NCI-H1092 treated with DMSO at 0.1 percent for 48 hours (cell line): ENCODE measurements around the gene SPEN.
"Not testable (repeated sequence)": the region's sequence is repeated elsewhere in the genome, so short reads cannot be mapped to it uniquely, and the experiment has no call there.

Experiments used
- DNase-seq: peaks from one replicate; lab custom pipeline; 2025; lab: John Stamatoyannopoulos, UW

The SPEN gene

GRCh38 chr1:15833842-15834405 lies 13.6 kb upstream of the SPEN start:
- DNase-seq: no peak

GRCh38 chr1:15834406-15835204 lies 12.9 kb upstream of the SPEN start:
- peak; percentile 98 for DNase-seq

- DNase-seq: no peak
Observed at GRCh38 chr1:15835205-15835740, 12.2 kb upstream of the SPEN start.

- DNase-seq: peak; percentile 99
Observed at GRCh38 chr1:15835741-15836510, 11.6 kb upstream of the SPEN start.

- not testable (repeated sequence) for DNase-seq
Observed at GRCh38 chr1:15836511-15836771, 11.1 kb upstream of the SPEN start.

- no peak for DNase-seq
Observed at GRCh38 chr1:15836772-15837669, 10.5 kb upstream of the SPEN start.

GRCh38 chr1:15837931-15838330 lies 9.6 kb upstream of the SPEN start:
- DNase-seq: no peak

GRCh38 chr1:15838721-15839120 lies 8.8 kb upstream of the SPEN start:
- no peak for DNase-seq

- DNase-seq: peak; percentile 16
Observed at GRCh38 chr1:15843826-15844572, 3.5 kb upstream of the SPEN start.

- DNase-seq: not testable (repeated sequence)
Observed at GRCh38 chr1:15846056-15846455, 1.5 kb upstream of the SPEN start.

GRCh38 chr1:15847893-15848142 lies 311 bp downstream of the SPEN start:
- no peak for DNase-seq

GRCh38 chr1:15848143-15848928 lies 829 bp downstream of the SPEN start:
- peak; percentile 59 for DNase-seq

- peak; percentile 93 for DNase-seq
Observed at GRCh38 chr1:15848929-15849774, 1.6 kb downstream of the SPEN start.

GRCh38 chr1:15849775-15850324 lies 2.3 kb downstream of the SPEN start:
- DNase-seq: peak; percentile 88

GRCh38 chr1:15850471-15851001 lies 3.0 kb downstream of the SPEN start:
- DNase-seq: no peak

- DNase-seq: no peak
Observed at GRCh38 chr1:15851210-15852035, 3.9 kb downstream of the SPEN start.

GRCh38 chr1:15852036-15852827 lies 4.7 kb downstream of the SPEN start:
- DNase-seq: no peak
